Mesothelial cell of epicardium (in vitro differentiated cells): ENCODE measurements around the gene NLRP12. TPM values are rescaled to one million over a fixed set of nuclear protein-coding genes. Genes with fewer than 3 reads are reported as not detected.

Source experiments
- DNase-seq, 2 experiments: peaks; one replicate each; pipeline ENCODE4 v3.0.0; 2021; ENCODE audit warnings: low spot score in 2 of 2; ENCODE audit not compliant: unreplicated experiment in 2 of 2
- H3K27ac Mint-ChIP-seq: 2 replicates; pipeline ENCODE4 v1.8.0; 2021; ENCODE audit warnings: mixed read lengths
- H3K27me3 Mint-ChIP-seq: 2 replicates; pipeline ENCODE4 v1.8.0; 2021; ENCODE audit warnings: low read depth, mixed read lengths
- H3K36me3 Mint-ChIP-seq: 2 replicates; pipeline ENCODE4 v1.8.0; 2021; ENCODE audit warnings: mixed read lengths
- H3K4me1 Mint-ChIP-seq: 2 replicates; pipeline ENCODE4 v1.8.0; 2021; ENCODE audit warnings: mixed read lengths
- H3K4me3 Mint-ChIP-seq: 2 replicates; pipeline ENCODE4 v1.8.0; 2021; ENCODE audit warnings: mild to moderate bottlenecking, moderate library complexity, mixed read lengths
- H3K9me3 Mint-ChIP-seq: 2 replicates; pipeline ENCODE4 v1.8.0; 2021; ENCODE audit warnings: mixed read lengths
- total RNA-seq: library from RNA; stranded (reverse); gene quantifications from 3 replicates; pipeline ENCODE4 v1.2.1, GENCODE V29; 2021
- TF ChIP-seq, protein P1 (sequence below): fragments of 200-600 bp; sonication (generic); IDR thresholded peaks from one replicate; pipeline ENCODE4 v1.5.0; 2021; ENCODE audit warnings: antibody characterized with exemption; ENCODE audit not compliant: unreplicated experiment

The NLRP12 gene
- total RNA-seq, 1 donor from 2014 or later, result 0.07 TPM

DNA sequence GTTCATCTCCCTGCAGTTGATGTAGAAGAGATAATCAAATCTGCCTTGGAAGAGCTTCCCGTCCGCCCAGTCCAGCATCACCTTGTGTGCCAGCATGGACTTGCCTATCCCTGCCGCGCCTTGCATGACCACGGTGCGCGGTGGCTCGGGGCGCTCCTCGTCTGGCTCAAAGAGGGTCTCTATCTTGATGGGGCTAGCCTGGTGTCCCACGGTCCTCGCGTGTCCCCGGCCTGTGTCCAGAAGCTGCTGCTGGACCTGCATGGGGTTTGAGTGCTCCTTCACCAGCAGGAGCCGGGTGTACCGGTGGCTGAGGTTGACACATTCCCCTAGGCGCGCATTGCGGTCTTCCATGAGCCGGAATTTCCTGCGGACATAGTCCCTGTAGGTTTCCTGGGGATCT, 13.2 kb downstream of the NLRP12 start:
- Mint-ChIP-seq H3K4me3 (no peak overlapping the region), H3K4me1 (no peaks in the 10 kb centered on the region), H3K9me3 (no peaks in the 10 kb centered on the region), H3K27me3 (no peaks in the 10 kb centered on the region), H3K27ac (no peak overlapping the region), H3K36me3 (no peaks in the 10 kb centered on the region)
- DNase-seq, result no peak
- TF ChIP-seq, protein P1, sequence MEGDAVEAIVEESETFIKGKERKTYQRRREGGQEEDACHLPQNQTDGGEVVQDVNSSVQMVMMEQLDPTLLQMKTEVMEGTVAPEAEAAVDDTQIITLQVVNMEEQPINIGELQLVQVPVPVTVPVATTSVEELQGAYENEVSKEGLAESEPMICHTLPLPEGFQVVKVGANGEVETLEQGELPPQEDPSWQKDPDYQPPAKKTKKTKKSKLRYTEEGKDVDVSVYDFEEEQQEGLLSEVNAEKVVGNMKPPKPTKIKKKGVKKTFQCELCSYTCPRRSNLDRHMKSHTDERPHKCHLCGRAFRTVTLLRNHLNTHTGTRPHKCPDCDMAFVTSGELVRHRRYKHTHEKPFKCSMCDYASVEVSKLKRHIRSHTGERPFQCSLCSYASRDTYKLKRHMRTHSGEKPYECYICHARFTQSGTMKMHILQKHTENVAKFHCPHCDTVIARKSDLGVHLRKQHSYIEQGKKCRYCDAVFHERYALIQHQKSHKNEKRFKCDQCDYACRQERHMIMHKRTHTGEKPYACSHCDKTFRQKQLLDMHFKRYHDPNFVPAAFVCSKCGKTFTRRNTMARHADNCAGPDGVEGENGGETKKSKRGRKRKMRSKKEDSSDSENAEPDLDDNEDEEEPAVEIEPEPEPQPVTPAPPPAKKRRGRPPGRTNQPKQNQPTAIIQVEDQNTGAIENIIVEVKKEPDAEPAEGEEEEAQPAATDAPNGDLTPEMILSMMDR, result no peak

DNA sequence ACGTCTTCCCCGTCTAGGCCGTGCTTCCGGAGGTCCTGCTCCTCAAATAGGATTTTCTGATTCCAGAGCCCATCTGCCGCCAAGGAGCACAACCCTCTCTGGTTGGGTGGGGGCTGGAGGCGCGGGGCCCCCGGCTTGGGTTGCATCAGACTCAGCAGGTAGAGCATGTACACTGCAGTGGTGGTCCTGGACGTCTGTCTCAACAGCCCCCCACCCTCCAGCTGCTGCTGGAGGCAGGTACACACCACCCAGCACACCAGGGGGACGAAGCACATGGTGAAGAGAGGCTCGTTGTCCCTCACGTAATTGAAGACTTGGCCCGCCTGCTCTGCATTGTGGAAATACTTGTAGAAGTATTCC, 13.9 kb downstream of the NLRP12 start:
- TF ChIP-seq, protein P1, result no peak
- no peaks in the 10 kb centered on the region for H3K27me3 Mint-ChIP-seq
- H3K9me3 Mint-ChIP-seq, result no peaks in the 10 kb centered on the region
- no peak overlapping the region for H3K4me3 Mint-ChIP-seq
- no peak overlapping the region for H3K27ac Mint-ChIP-seq
- no peaks in the 10 kb centered on the region for H3K4me1 Mint-ChIP-seq
- no peaks in the 10 kb centered on the region for H3K36me3 Mint-ChIP-seq
- DNase-seq, result no peak

DNA sequence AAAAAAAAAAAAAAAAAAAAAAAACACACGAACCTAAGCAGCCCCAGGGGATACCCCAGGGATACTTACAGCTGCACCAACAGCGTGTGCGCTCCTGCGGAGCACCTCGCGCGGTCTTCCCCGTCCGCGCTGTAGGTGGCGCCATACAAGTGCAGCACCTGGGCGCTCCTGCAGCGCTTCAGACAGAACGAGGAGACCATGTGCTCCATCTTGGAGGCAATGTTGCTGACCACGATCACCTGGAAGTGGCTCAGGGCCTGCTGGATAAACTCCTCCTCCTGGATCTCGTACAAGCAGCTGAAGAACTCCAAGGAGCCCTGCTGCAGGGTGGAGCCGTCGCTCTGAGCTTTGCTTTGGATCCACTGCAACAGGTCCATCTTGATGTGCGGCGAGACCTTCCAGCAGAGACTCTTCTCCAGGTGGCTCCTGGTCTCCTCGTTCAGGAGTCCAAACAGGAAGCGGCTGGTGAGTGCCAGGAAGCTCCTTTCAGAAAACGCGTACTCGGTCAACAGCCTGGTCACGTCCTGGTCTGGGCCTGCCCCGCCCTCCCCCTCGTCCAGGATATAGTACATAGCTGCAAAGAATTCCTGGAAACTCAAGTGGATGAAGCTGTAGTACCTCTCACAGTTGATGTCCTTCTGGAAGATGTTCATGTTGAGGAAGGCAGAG, 14.5 kb downstream of the NLRP12 start:
- DNase-seq, result no peak
- H3K4me3 Mint-ChIP-seq, result no peak overlapping the region
- no peaks in the 10 kb centered on the region for H3K9me3 Mint-ChIP-seq
- no peaks in the 10 kb centered on the region for H3K27me3 Mint-ChIP-seq
- no peak overlapping the region for H3K27ac Mint-ChIP-seq
- TF ChIP-seq, protein P1, result no peak
- no peaks in the 10 kb centered on the region for H3K36me3 Mint-ChIP-seq
- H3K4me1 Mint-ChIP-seq, result no peaks in the 10 kb centered on the region

DNA sequence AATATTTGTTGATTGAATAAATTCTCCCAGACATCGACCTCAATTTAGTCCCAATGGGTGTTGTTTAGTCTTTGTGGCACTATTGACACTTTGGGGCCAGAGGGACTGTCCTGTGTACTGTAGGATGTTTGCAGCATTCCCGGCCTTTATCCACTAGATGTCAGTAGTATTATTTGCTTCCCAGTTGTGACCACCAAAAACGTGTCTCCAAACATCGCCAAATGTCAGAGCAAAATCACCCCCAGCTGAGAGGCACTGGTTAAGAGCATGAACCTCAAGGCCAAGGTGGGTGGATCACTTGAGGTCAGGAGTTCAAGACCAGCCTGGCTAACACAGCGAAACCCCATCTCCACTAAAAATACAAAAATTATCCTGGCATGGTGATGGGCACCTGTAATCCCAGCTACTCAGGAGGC, 15.4 kb downstream of the NLRP12 start:
- H3K36me3 Mint-ChIP-seq, result no peaks in the 10 kb centered on the region
- H3K4me3 Mint-ChIP-seq, result no peak overlapping the region
- H3K9me3 Mint-ChIP-seq, result no peaks in the 10 kb centered on the region
- DNase-seq, result no peak
- no peaks in the 10 kb centered on the region for H3K27me3 Mint-ChIP-seq
- TF ChIP-seq, protein P1, result peak; percentile 21
- H3K4me1 Mint-ChIP-seq, result no peaks in the 10 kb centered on the region
- no peak overlapping the region for H3K27ac Mint-ChIP-seq

DNA sequence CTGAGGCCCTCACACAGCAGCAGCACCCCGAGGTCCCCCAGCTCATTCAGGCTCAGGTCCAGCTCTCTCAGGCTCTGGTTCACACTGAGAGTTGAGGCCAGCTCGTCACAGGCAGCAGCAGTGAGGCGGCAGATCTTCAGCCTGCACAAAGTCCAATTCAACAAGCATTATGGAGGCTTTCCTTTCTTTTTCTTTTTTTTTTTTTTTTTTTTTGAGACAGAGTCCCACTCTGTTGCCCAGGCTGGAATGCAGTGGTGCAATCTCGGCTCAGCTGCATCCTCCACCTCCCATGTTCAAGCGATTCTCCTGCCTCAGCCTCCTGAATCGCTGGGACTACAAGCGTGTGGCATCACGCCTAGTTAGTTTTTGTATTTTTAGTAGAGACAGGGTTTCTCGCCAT, 22.9 kb downstream of the NLRP12 start:
- Mint-ChIP-seq H3K36me3 (no peaks in the 10 kb centered on the region), H3K27ac (no peak overlapping the region), H3K4me1 (no peaks in the 10 kb centered on the region), H3K27me3 (no peaks in the 10 kb centered on the region), H3K9me3 (no peaks in the 10 kb centered on the region), H3K4me3 (no peak overlapping the region)
- DNase-seq, result no peak
- TF ChIP-seq, protein P1, result no peak

DNA sequence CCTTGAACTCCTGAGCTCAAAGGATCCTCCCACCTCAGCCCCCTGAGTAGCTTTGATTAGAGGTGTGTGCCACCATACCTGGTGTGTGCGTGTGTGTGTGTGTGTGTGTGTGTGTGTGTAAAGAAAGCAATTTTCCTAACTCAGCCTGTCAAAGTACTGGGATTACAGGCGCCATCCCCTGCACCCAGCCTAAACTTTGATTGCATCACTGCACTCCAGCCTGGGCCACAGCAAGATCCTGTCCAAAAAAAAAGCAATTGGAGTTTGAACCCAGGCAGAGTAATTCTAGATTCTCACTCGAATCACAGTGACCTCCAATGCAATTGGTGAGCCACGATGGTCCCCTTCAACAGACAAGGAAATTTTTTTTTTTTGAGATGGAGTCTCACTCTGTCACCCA, 29.1 kb downstream of the NLRP12 start:
- H3K9me3 Mint-ChIP-seq, result no peaks in the 10 kb centered on the region
- DNase-seq, result no peak
- no peaks in the 10 kb centered on the region for H3K36me3 Mint-ChIP-seq
- H3K4me3 Mint-ChIP-seq, result no peak overlapping the region
- no peaks in the 10 kb centered on the region for H3K4me1 Mint-ChIP-seq
- no peaks in the 10 kb centered on the region for H3K27me3 Mint-ChIP-seq
- TF ChIP-seq, protein P1, result no peak
- H3K27ac Mint-ChIP-seq, result no peak overlapping the region
